GM18873 (cell line): ENCODE results near the gene ZNF511.

ENCODE experiments used
- ATAC-seq: cut with Tn5 transposase; IDR thresholded peaks from one replicate; pipeline ENCODE4 v1.9.1; 2021; ENCODE audit warnings: mild to moderate bottlenecking, moderate library complexity, moderate number of reproducible peaks; ENCODE audit not compliant: unreplicated experiment, low FRiP score

Gene ZNF511

DNA sequence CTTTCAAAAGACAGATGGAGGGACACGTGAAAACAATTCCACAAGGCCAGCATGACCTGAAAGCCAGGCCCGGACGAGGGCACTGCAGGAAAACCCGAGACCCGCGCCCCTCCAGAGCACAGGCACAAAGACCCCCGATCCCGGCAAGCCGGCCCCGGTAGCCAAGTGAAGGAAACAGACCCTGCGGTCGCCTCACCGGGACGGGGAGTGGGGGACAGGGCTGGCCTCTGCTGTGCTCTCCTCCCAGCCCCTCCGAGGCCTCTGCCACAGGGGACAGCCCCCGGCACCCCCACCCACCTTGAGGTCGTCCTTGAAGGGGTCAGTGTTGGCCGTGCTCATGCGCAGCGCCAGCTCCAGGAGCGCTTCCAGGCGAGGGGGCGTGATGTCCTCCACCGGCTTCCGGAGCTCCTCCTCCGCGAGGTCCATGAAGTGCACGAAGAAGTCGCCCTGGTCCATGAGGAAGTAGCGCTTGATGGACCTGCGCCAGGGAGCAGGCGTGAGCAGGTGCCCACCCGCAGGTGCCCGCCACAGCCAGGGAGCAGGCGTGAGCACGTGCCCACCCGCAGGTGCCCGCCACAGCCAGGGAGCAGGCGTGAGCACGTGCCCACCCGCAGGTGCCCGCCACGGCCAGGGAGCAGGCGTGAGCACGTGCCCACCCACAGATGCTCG, 20.7 kb upstream of the ZNF511 start:
- ATAC-seq: no peak

DNA sequence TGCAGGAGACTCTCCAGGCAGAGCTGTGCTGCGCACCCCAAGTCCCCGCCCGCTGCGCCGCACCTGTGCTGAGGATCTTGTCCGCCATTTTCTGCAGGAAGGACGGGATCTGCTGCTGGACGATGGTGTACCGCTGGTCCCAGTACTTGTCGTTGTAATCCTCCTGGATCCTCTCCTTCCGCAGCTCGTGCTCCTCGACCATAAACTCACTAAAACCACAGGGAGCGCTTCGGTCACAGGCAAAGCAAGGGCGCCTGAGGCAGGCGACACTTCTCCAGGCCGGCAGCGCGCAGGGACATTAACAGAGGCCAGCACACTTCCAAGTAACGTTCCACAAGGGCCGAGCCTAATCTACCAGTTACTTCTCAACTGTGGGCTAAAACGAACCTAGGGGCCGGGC, 19.0 kb upstream of the ZNF511 start:
- no peak for ATAC-seq

DNA sequence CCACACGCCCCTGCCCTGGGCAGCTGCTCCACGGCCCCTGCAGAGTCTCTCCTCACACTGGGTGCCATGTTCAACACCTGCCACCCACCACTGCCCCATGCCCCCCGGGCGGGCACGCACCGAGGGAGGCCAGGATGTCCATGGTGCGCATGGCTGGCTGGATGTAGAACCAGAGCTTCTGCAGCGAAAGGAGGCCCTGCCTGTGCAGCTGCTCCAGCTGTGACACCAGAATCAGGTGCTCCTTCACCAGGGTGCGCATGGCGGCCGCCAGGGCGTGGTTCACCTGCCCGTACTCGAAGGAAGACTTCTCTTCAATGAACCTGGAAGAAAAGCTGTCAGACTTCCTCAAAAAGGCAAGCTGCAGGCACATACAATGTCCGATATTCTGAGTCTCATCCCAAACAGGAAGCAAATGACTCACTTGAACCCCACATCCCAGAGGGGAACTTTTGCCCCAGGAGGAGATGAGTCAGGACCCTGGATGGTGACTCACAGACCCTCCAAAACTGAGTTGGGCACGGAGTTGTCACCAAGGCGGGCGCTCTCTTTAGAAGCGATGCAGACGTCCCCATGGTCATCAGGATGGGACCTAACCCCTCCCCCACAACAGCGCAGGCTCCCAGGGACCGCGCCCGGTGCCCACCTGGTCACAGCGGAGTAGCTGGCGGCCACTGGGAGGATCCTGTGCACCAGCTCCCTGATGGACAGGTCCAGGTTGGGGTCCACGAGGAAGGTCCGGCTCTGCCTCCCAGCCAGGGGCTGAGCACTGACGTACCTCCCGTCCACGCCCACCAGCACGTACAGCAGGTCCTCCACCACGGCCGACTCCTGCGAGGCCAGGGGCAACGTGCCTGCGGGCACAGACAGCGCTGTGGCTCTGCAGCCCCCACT, 15.6 kb upstream of the ZNF511 start:
- no peak for ATAC-seq

DNA sequence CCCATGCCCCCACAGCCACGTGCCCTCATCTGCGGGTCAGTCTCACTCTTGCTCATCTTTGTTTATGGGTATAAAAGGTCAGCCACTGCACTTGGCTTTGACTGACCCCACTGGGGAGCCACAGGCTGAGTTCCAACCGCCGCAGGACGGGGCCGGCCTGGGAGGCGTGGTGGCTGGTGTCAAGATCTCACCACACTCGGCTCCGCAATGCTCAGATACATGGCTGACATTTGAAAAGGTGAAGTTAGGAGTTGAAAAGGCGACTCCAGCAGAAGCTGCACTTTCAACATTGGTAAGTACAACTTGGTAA, 14.9 kb upstream of the ZNF511 start:
- ATAC-seq: no peak

DNA sequence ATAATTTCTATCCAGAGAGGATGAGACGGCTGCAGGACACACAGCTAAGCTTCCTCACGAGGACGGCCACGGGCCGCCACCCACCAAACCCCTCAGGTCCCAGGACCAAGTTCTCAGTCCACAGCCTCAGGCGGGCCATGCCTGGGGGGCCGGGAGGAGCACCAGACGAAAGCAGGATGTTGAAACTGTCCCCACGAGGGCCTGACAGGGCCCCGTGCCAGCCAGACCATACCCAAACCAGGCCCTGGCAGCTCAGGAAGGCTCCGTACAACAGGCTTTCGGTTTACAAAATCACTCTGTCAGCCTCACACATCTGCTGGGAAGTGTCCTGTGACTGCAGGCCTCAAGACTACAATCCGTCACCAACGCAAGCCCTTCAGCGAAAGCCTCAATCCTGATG, 14.5 kb upstream of the ZNF511 start:
- ATAC-seq: no peak

DNA sequence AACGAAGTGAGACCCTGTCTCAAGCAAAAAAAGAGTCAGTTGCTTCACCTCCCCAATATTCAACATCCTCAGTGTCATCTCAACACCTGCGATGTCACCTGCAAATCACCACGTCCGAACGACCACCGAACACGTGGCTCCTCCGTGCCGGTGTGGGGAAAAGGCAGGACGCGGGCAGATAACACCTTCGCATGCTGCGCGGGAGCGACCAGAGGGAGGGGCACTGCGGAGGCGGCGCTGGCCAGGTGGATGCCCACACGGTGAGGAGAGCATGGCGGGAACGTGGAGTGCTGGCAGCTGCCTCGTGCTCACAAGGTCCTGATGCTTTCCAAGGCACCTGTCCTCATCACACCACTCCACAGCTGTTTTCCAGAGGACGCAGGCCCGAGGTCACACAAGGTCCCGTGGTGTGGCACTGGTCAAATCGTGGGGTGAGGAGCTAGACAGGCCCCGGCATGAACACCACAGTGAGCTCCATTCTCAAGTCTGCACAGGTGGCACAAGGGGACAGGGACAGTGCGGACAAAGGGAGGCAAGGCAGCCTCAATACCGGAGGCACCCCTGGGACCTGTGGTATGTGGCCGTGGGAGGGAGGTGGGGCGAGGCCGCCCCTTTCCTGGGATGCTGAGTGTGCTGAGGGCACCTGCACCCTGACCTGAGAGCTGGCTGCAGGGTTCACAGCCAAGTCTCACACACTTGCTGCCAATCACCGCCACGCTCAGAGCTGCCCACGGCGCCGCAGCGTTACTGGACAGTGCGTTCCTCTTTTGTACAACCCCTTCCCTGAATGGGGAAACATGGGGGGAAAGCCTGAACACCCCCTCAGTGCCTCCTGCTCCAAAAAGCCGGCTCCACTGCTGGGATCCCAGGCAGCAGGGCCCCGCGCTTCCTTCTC, 13.0 kb upstream of the ZNF511 start:
- no peak for ATAC-seq

DNA sequence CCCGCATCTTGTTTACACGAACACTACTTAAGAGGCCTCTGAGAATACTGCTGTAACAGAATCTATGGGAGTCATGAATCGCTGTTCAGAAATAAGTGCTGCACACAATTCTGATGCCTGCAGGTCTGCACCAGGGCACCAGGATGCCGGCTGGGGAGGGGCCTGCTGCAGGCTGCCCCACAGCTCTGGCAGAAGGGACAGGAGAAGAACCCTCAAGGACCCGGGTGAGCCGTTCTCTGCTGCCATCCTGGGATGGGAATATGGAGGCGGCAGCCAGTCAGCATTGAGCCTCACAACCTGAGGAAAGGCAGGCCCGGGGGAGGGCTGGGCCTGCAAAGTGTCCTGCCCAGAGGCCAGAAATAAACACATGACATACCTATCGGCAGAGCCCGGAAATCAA, 11.2 kb upstream of the ZNF511 start:
- no peak for ATAC-seq

DNA sequence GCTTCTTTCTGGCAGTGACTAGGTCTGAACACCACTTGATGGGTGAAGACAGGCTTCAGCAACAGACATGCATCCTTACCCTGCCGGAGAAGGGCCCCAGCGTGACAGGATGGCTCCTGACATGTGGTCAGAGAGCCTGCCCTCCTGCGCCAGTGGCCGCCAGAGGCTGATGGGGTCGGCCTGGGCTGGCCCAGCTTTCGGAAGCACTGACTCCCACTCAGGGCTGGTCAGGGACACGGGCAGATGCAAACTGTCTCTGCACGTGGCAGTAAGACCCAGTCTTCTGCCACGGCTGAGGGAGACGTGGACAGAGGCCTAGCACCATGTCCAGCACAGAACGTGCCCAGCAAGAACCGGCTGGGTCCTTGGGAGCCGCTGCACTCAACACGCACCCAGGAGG, 10.2 kb upstream of the ZNF511 start:
- ATAC-seq: no peak

DNA sequence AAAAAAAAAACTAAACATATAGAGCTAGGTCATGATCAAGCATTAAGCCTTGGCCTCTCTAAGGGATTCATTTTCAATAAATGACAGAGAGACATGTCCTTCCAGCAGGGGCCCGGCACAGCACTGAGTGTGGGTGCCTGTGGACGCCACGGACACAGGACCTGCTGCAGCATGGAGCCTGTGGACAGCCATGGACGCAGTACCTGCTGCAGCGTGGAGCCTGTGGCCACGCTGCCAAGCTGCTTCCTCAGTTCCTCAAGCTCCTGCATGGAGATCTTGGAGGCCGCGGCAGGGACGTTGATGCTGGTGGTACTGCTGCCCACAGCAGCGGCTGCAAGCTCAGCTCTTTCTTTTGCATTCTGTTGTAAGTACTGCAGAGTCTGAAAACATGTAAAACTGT, 9.5 kb upstream of the ZNF511 start:
- ATAC-seq: no peak

DNA sequence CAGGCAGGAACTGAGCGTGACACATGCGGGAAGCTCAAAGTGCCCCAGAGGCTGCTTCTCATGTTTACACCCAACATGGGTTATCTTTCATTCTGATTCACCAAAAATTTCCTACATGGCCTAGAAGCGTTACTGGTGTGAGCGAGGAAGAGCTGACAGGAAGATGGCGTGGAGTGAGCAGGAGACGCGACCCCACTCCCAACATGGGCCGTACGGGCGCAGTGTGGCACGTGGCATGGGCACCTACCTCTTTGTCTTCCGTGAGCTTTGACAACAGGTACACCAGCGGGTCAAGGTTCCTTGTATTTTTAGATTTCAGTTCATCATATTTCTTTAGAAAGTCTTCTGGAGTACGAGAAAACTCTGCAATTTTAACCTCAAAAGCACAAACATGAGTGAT, 9.0 kb upstream of the ZNF511 start:
- no peak for ATAC-seq

DNA sequence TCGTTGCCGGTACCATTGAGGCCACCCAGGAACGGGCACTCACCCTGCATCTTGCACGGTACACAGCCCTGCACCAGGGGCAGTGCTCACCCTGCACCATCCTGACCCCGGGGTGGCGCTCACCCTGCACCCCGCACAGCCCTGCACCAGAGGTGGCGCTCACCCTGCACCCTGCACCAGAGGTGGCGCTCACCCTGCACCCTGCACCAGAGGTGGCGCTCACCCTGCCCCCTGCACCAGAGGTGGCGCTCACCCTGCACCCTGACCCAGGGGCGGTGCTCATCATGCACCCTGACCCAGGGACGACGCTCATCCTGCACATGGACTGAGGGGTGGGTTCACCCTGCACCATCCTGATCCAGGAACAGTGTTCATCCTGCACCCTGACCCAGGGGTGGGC, 6.5 kb upstream of the ZNF511 start:
- no peak for ATAC-seq

DNA sequence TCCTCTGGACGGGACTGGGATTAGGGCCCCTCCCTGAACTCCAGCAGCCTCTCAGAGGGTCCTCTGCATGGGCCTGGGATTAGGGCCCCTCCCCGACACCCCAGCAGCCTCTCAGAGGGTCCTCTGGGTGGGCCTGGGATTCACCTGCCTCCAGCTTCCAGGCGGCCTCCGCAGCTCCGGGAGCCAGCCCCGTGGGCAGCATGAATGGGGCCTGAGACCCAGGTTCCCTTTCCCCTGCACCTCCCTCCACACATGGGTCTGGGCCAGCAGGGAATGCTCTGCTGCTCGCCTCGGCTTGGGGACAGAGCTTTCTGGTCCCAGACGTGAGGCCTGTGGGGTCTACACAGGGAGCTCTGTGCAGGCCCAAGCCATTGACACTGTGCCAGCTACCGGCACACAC, 5.5 kb upstream of the ZNF511 start:
- ATAC-seq: no peak

DNA sequence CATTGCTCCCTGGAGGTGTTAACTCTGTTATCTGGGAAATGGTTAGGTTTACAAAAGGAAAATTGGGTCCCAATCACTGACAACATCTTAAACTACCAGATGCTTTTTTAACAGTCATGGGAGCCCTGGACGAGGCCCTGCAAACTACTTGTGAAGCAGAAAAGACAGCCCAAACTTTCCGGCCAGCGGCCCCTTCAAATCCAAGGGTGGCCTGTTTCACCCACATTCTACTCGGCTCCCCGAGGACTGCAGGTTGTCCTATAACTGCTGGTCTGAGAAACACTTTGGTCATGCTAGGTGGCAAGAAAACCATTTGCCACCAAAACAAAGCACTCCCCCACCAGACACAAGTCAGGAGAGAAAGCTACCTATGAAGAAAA, 2.6 kb upstream of the ZNF511 start:
- ATAC-seq: no peak

DNA sequence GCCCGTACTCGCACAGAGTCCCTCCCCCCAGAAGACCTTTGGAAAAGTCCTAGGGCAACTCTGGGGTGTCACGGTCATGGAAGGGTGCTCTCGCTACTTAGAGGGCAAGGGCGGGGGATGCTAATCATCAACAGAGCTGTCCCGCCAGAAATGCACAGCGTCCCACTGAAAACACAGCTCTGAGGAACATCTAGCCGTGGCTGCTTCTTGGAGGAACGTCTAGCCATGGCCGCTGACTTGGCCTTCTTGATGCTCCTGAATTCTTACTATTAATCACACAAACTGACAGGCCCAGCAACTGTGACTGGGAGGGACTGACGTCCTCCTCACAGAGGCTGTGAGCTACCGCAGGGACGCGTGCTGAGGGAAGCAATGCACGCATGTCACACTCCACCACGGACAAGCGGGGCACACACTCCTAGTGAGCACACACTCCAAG, 1.8 kb upstream of the ZNF511 start:
- no peak for ATAC-seq

DNA sequence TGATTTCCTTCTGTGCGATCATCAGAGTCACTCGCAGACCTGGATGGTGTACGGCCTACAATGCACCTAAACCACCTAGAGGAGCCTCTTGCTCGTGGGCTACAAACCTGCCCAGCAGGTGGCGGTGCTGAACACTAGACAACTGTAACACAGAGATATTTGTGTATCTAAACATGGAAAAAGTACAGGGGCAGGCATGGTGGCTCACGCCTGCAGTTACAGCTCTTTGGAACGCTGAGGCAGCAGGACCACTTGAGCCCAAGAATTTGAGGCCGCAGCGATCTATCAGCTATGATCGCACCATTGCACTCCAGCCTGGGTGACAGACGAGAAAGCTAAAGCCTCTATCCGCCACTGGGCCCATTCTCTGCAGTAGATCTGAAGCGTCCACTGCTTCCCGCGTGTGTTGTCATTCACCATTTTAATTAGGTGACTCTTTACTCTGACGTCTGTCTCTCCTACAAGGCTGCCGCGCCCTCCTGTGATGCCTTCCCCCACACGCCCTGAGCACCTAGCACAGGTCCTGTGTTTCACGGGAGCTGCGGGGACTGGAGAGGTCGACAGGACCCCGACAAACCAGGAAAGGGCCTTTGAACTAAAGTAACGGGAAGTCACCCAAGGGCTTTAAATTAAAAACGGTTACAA, 816 bp upstream of the ZNF511 start:
- ATAC-seq: peak; percentile 36

DNA sequence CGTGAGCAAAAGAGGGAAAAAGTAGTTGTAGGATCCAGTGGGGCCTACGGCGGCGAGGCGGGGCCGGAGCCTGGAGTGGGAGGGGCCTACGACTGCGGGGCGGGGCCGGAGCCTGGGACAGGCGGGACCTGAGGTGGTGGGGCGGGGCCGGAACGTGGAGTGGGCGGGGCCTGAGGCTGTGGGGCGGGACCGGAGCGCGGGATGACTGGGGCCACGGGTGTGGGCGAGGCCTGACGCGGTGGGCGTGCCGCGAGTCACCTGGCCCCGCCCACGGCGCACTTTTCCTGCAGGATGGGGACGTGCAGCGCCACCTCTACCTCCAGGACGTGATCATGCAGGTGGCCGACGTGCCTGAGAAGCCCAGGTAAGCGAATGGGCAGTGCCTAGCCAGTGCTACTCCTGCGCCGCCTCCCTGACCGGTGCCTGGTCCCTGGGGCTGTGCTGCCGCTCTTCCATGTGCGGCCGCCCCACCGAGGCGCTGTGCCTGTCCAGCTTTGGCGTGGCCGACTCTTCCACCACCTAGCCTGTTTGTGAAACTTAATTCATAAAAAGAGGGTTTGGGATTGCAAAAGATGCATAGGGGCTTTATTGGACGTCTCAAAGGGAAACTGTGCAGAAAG, 496 bp downstream of the ZNF511 start:
- ATAC-seq: peak; percentile 69

DNA sequence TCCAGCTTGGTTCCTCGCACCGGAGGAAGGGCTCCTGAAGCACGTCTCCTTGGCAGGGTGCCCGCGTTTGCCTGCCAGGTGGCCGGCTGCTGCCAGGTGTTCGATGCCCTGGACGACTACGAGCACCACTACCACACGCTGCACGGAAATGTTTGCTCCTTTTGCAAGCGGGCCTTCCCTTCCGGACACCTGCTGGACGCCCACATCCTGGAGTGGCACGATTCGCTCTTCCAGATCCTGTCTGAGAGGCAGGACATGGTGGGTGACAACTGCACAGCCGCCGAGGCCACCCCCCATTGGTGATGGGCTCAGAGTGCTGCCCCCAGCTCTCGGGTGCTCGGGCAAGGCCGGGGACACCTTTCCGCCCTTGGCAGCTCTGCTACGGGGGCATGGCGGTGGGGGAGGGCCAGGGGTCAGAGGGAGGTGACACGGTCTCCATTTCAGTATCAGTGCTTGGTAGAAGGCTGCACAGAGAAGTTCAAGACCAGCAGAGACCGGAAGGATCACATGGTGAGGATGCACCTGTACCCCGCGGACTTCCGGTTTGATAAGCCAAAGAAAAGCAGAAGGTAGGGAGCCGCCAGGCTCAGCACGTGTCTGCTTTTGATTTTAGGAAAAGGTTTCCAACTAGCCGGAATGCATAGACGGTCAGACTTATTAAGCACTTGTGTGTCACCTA, 1.1 kb downstream of the ZNF511 start:
- no peak for ATAC-seq

DNA sequence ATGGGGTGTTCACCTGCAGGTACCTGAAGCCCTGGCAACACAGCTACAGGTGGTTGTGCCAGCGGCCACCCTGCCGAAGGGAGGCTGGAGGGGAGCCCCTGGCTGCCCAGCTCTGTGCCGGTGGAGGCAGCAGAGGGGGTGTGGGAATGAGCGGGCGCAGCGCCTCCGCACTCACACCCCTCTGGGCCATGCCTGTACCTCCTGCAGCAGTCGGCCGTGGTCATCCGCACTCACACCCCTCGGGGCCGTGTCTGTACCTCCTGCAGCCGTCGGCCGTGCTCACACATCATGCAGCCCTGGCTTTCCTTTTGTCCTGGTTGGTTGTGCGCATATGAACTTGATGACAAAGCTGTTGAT, 1.7 kb downstream of the ZNF511 start:
- no peak for ATAC-seq

DNA sequence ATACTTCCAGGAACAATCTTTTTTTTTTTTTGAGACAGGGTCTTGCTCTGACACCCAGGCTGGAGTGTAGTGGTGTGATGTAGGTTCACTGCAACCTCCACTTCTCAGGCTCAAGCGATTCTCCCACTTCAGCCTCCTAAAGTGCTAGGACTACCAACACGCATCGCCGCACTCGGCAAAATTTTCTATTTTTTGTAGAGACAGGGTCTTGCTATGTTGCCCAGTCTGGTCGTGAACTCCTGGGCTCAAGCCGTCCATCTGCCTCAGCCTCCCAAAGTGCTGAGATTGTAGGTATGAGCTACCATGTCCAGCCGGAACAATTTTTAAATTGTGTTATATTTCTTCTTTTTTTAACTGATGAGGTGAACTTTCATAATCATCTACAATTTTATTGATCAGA, 2.1 kb downstream of the ZNF511 start:
- ATAC-seq: no peak

DNA sequence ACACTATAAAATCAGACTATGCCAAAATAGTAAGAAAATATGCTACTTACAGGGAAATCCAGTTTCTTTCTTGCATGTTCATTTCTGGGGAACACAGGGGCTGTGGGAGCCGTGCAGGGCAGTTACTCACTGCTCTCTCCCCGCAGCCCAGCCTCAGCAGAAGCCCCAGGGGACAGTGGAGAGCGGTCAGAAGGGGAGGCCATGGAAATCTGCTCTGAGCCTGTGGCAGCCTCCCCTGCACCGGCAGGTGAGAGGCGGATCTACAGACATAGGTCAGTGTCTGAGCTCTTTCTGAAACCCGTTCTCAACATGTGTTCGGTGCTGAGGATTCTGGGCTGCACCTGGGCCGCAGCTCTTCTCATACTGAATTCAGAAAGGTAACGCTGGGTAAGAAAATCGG, 2.9 kb downstream of the ZNF511 start:
- ATAC-seq: no peak
